Loucy (cell line): Measurements from ENCODE around the gene HSF5.
A peak's percentile ranks its signal among the peaks of the same experiment; 100 is the strongest.

Experiments
- H2AFZ ChIP-seq: fragments of 200-600 bp; sonication (generic); 2 replicates; pipeline ENCODE4 v1.6.0; 2016; ENCODE audit warnings: antibody characterized with exemption, mild to moderate bottlenecking, low read length, moderate library complexity
- H3F3A ChIP-seq: fragments of 200-600 bp; 2 replicates; pipeline ENCODE4 v1.6.0; 2016; ENCODE audit warnings: antibody characterized with exemption, low read depth, mild to moderate bottlenecking
- H3K27me3 ChIP-seq: fragments of 200-600 bp; sonication (generic); 2 replicates; pipeline ENCODE4 v1.6.1; 2014; ENCODE audit warnings: low read length, mild to moderate bottlenecking; ENCODE audit not compliant: insufficient read depth, poor library complexity, severe bottlenecking
- H3K36me3 ChIP-seq: fragments of 200-600 bp; sonication (generic); 2 replicates; pipeline ENCODE4 v1.6.1; 2016; ENCODE audit warnings: low read length; ENCODE audit not compliant: insufficient read depth
- H3K4me1 ChIP-seq: fragments of 200-600 bp; sonication (generic); 2 replicates; pipeline ENCODE4 v1.5.1; 2014; ENCODE audit warnings: low read length, mild to moderate bottlenecking; ENCODE audit not compliant: insufficient read depth, poor library complexity, severe bottlenecking
- H3K4me2 ChIP-seq: fragments of 200-600 bp; sonication (generic); 2 replicates; pipeline ENCODE4 v1.6.0; 2014; ENCODE audit warnings: antibody characterized with exemption, low read length, low read depth, mild to moderate bottlenecking; ENCODE audit not compliant: poor library complexity, severe bottlenecking
- H3K4me3 ChIP-seq: fragments of 200-600 bp; sonication (generic); 2 replicates; pipeline ENCODE4 v1.5.1; 2014; ENCODE audit warnings: low read length, mild to moderate bottlenecking, mixed read lengths; ENCODE audit not compliant: poor library complexity, severe bottlenecking
- H3K79me2 ChIP-seq: fragments of 200-600 bp; sonication (generic); 2 replicates; pipeline ENCODE4 v1.6.1; 2014; ENCODE audit warnings: low read length; ENCODE audit not compliant: insufficient read depth
- H3K9ac ChIP-seq: fragments of 200-600 bp; sonication (generic); 2 replicates; pipeline ENCODE4 v1.6.0; 2014; ENCODE audit warnings: mild to moderate bottlenecking, low read depth, low read length, moderate library complexity; ENCODE audit not compliant: poor library complexity, severe bottlenecking
- H3K9me2 ChIP-seq: fragments of 200-600 bp; sonication (generic); replicated peaks from 2 replicates; pipeline ENCODE4 v1.6.1; 2016; ENCODE audit warnings: low read depth, low read length, mixed read lengths
- H3K9me3 ChIP-seq: fragments of 200-600 bp; sonication (generic); 2 replicates; pipeline ENCODE4 v1.6.1; 2014; ENCODE audit warnings: mild to moderate bottlenecking, antibody characterized with exemption, low read length, low read depth; ENCODE audit not compliant: insufficient read depth
- H4K20me1 ChIP-seq: fragments of 200-600 bp; sonication (generic); 2 replicates; pipeline ENCODE4 v1.6.0; 2014; ENCODE audit warnings: antibody characterized with exemption, low read length, mild to moderate bottlenecking; ENCODE audit not compliant: insufficient read depth, poor library complexity, severe bottlenecking
- CTCF ChIP-seq: fragments of 200-600 bp; sonication (generic); conservative IDR thresholded peaks from 2 replicates; pipeline ENCODE4 v1.5.1; 2014; ENCODE audit warnings: mild to moderate bottlenecking, antibody characterized with exemption, low read length
- EZH2phosphoT487 ChIP-seq: fragments of 200-600 bp; IDR thresholded peaks from 2 replicates; pipeline ENCODE4 v1.6.1; 2018; ENCODE audit warnings: antibody characterized with exemption, mild to moderate bottlenecking, moderate library complexity, borderline replicate concordance

HSF5 gene

GRCh38 chr17:58515286-58515685 lies 27.1 kb upstream of the HSF5 start:
- Histone ChIP-seq H3K9ac (peak overlapping the region; percentile 47), H3K27me3 (no peaks in the 10 kb centered on the region)

GRCh38 chr17:58514770-58515157 lies 26.6 kb upstream of the HSF5 start:
- Histone ChIP-seq H2AFZ (peak overlapping the region; percentile 41; the same call in 1 of the 2 replicates), H4K20me1 (peaks cover 14% of the 10 kb centered on the region), H3K9me2 (no peaks in the 10 kb centered on the region), H3K4me1 (peaks cover 38% of the 10 kb centered on the region), H3K4me2 (peak overlapping the region; percentile 71), H3K36me3 (peaks cover 21% of the 10 kb centered on the region; the same call in 1 of the 2 replicates), H3K27me3 (no peaks in the 10 kb centered on the region), H3F3A (peaks cover 7% of the 10 kb centered on the region), H3K9ac (peak overlapping the region; percentile 47), H3K4me3 (peak overlapping the region; percentile 79), H3K9me3 (no peaks in the 10 kb centered on the region), H3K79me2 (peaks cover 43% of the 10 kb centered on the region)
- TF ChIP-seq CTCF (no peak), EZH2phosphoT487 (no peak)

More at GRCh38 chr17:58515286-58515685, 27.1 kb upstream of the HSF5 start:
- Histone ChIP-seq H3K4me3 (peak overlapping the region; percentile 79), H3K4me2 (peak overlapping the region; percentile 71), H4K20me1 (peaks cover 14% of the 10 kb centered on the region), H2AFZ (no peak overlapping the region), H3F3A (peaks cover 7% of the 10 kb centered on the region), H3K79me2 (peaks cover 43% of the 10 kb centered on the region), H3K4me1 (peaks cover 43% of the 10 kb centered on the region), H3K36me3 (peaks cover 15% of the 10 kb centered on the region; the same call in 1 of the 2 replicates), H3K9me2 (no peaks in the 10 kb centered on the region), H3K9me3 (no peaks in the 10 kb centered on the region)
- no peak for TF ChIP-seq EZH2phosphoT487
- TF ChIP-seq CTCF: no peak

GRCh38 chr17:58513965-58514769 lies 26.0 kb upstream of the HSF5 start, which contains the start of gene MTMR4:
Gene MTMR4 (minus strand): TSS chr17:58514638. CDS start chr17:58514407, 231 bp downstream.
- H3F3A ChIP-seq: peaks cover 7% of the 10 kb centered on the region
- peak within 1 kb of the TSS; percentile 84 for H3K9ac ChIP-seq
- H3K36me3 ChIP-seq: peaks cover 23% of the 10 kb centered on the region; the same call in 1 of the 2 replicates
- H3K4me2 ChIP-seq: peak within 1 kb of the TSS; percentile 100
- peak within 1 kb of the TSS; percentile 57 for H2AFZ ChIP-seq
- TF ChIP-seq CTCF: no peak
- no peak for TF ChIP-seq EZH2phosphoT487
- H3K27me3 ChIP-seq: no peaks in the 10 kb centered on the region
- peak within 1 kb of the TSS; percentile 79 for H3K4me3 ChIP-seq
- H3K9me3 ChIP-seq: no peaks in the 10 kb centered on the region
- H3K4me1 ChIP-seq: peaks cover 37% of the 10 kb centered on the region
- no peaks in the 10 kb centered on the region for H3K9me2 ChIP-seq
- H3K79me2 ChIP-seq: peaks cover 43% of the 10 kb centered on the region
- H4K20me1 ChIP-seq: peaks cover 14% of the 10 kb centered on the region
